T-helper 2 cell treated with Interferon-gamma antibody and Interleukin-4, amounts not matched to agents 100 ng/mL and 5 ng/mL, for 36 hours (primary cell): Measurements from ENCODE around the gene CRYBG3. TPM values are rescaled to one million over a fixed set of nuclear protein-coding genes. Genes with fewer than 3 reads are reported as not detected.

ENCODE experiments used
- intact Hi-C: fragments of 100-400 bp; cut with micrococcal nuclease; formaldehyde crosslinking; loops from one replicate; pipeline ENCODE4 v1.15.1; 2023
- total RNA-seq: library from RNA; stranded (reverse); gene quantifications from 2 replicates; pipeline ENCODE4 v1.2.3, GENCODE V29; 2022

Gene CRYBG3
- total RNA-seq, 1 donor from 2014 or later, result 8.3 TPM

GRCh38 chr3:97970156-97970555, 148.3 kb downstream of the CRYBG3 start:
- intact Hi-C loops, result loop anchor here (2.0 kb wide), 3 partner anchors 21 to 177 kb away; no protein-coding TSS in a partner anchor

DNA sequence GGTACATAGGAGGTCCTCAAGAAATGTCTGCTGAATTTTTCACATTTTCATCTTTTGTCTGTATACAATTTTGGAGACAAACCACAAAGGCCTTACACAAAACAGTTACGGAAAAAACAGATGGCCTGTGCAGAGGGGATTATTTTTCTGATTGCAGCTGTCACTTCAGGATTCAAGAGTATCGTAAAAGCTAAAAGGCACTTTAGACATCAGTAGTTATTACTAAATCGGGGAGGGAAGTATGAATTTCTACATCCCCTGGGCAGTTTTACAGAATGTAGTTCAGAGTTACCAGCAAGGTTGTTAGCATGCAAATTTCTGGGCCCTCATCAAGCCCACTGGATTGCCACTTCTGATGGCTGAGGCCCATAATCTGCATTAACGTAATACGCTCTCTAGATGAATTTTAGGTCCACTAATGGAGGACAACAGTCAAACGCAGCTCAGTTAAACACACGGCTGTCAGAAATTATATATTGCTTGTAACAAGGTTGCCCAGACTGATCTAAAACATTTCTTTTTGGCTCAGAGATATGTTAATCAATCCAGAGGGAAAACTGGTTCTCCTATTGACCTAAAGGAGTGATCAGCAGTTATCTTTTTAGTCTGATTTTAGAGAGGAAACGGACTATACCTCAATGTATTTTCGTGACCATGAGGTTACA, 149.3 kb downstream of the CRYBG3 start:
- intact Hi-C loops, result loop anchor here (2.0 kb wide), 3 partner anchors 20 to 178 kb away; no protein-coding TSS in a partner anchor

GRCh38 chr3:97971679-97972567, 150.1 kb downstream of the CRYBG3 start, which contains the start of gene RIOX2:
RIOX2 (minus strand) TSS chr3:97972431; CDS start chr3:97967593, 4,838 bp downstream.
- intact Hi-C loops, result loop anchor here (1.0 to 2.0 kb wide), 6 partner anchors 19 to 179 kb away; no protein-coding TSS in a partner anchor

DNA sequence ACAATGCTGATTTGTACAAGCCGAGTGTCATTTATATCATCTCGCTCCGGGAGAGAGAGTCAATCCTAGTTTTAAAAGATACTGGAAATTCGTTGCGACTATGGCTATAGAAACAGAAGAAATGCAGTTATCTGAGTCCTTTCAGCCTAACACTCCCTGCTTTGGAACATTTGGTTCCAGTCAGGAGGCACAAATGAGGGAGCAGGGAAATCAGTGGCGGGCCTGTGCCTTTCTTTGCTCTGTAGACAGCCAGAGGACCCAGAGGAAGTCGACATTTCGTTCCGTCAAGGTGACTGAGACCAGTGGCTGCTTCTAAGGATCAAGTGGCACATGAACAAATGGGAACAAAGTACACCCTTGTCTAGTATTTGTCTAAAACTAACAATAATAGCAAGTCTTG, 151.2 kb downstream of the CRYBG3 start:
- intact Hi-C loops, result loop anchor here (1.0 to 2.0 kb wide), 3 partner anchors 36 to 152 kb away; no protein-coding TSS in a partner anchor

DNA sequence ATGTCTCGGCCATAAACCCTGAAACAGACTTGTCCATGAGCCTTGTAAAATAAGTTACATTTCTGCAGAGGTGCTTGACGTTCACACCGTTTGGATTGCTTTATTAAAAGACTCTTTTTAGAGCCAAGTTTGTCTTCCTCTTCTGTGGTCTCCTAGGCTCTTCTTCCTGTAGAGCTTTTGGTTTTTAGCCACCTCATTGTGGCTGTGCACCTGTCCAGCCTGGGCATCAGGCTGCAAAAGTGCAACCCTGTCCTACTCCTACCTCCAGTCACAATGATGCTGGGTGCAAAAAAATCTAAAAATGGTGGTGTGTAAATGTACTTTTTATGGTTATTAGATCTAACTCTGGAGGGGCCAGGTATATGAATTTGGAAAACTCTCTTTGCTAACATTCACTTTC, 153.2 kb downstream of the CRYBG3 start:
- intact Hi-C loops, result no loop called here

DNA sequence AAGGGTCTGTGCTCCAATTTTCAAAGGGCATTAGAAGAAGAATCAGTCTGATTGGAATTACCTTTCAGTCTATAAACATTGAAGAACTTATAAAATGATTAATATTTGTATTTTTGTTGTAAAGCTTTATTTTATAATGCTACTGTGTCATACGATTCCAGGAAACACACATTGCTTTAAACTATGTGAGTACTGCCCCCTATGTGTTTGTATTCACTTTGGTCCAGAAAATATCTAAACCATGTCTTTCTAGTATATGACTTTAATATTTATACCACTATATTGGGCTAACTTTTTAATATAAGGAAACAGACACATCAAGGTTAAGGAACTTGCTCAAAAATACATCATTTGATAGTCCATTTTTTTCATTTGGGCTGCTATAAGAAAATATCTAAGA, 153.7 kb downstream of the CRYBG3 start:
- intact Hi-C loops, result no loop called here

DNA sequence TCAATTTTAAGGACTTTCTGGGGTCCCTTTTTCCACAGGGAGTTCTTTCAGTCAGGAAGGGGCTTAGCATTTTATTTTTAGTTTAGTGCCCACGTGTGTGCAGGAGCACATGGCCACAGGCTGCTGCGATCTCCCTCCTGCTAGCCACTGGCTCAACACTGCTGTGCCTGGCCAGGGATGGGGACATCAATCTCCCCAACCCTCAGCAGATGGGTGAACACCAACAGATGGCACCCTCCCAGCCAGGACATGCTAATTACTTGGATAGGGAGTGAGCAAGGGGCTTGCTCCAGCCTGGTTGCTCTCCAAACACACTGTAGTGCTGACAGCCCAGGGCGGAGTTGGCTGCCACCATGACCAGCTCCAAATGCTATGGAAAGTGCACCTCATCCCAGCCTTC, 157.8 kb downstream of the CRYBG3 start:
- intact Hi-C loops, result no loop called here

DNA sequence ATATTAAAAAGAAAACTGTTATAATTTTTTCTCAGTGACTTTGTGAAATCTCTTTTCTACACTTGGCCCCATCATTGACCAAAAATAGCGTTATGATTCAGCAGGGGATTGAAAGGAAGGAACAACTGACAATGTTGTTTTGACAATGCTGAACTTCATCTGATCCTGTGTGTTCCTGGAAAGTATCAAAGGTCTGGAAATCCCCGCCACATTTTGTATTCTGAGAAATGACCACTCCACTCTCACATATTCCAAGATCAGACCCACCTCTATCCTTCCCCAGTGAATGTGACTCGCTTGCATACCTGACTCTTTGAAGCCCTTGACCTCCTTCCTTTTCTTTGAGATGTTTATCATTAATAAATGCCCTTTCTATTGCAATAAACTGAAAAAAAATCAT, 160.1 kb downstream of the CRYBG3 start:
- intact Hi-C loops, result no loop called here

- intact Hi-C loops, result no loop called here
These were observed 162.2 kb downstream of the CRYBG3 start for GRCh38 chr3:97983933-97984491.

GRCh38 chr3:97987306-97987705, 165.5 kb downstream of the CRYBG3 start:
- intact Hi-C loops, result no loop called here

- intact Hi-C loops, result no loop called here
These were observed 167.2 kb downstream of the CRYBG3 start for GRCh38 chr3:97988784-97989568.

DNA sequence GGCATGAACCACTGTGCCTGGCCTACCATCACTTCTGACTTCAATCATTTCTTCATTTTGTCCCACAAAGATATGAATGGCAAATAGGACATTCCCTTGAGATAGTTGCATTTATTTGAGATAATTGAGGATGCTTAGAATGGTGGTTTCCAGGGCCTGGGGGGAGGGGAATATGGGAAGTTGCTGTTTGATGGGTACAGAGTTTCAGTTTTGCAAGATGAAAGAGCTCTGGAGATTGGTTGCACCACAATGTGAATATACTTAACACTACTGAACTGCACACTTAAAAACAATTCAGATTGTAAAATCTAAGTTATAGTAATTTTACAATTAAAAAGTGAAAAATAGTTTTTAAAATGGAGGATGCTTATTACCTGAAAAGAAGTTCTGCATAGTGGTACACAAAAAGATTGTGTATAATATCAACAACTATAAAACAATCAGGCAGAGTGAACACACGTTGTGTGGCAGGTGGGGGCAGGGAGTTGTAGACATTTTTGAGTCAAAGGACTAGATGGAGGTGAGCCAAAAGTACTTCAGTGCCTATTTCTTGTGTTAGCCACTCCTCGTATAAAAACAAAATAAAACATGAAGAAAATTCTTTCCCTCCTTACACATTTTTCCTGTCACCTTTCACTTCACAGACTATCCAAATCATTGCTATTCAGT, 168.9 kb downstream of the CRYBG3 start:
- intact Hi-C loops, result loop anchor here (2.0 kb wide), 1 partner anchor 20 kb away; no protein-coding TSS in a partner anchor

DNA sequence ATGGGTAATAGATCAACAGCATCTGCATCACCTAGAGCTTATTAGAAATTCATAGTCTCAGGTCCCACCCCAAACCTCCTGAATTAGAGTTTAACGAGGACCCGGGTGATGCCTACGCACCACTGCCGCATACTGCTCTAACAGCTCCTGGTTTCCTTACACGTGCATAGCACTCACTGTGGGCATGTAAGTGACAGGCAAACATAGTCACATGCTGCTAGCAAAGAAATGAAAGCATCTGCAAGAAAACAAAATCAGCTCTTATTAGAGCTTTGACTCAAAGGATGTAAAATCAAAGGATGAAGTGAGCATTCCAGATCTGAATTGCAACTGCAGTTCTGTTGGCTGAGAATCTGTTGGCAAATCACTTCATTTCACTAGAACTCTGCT, 169.5 kb downstream of the CRYBG3 start:
- intact Hi-C loops, result loop anchor here (2.0 kb wide), 1 partner anchor 20 kb away; no protein-coding TSS in a partner anchor

DNA sequence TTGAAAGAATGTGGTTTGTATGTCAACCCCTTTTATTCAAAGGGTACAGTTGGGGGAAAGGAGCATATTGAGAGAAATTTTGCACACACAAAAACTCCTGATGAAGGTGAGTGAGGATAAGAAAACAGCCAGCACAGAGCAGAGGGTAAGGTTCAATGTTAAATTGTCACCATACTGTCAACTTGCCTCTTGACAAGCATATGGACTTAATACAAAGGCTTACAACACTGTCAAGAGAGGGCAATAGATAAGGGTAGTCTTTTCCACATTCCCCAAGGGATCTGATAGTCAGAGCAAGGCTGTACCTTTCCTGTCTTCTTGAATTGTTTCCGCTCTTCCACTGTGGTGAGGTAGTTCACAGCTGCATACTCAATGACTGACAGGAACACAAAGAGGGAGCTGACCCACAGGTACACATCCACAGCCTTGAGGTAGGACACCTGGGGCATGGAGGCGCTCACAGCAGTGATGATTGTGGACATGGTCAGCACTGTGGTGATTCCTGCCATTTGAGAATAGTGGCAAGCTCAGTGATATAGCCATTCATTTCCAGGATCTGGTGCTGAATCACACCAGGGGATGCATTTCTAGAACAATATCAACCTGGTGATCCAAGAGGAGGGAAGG, 170.8 kb downstream of the CRYBG3 start:
- intact Hi-C loops, result no loop called here

- intact Hi-C loops, result no loop called here
These were observed 171.7 kb downstream of the CRYBG3 start for GRCh38 chr3:97993526-97993925.

- intact Hi-C loops, result no loop called here
These were observed 172.6 kb downstream of the CRYBG3 start for GRCh38 chr3:97994328-97994945.
